Measurements from ENCODE around the gene THOC1.
A peak's percentile ranks its signal among the peaks of the same experiment; 100 is the strongest.

Gene THOC1

DNA sequence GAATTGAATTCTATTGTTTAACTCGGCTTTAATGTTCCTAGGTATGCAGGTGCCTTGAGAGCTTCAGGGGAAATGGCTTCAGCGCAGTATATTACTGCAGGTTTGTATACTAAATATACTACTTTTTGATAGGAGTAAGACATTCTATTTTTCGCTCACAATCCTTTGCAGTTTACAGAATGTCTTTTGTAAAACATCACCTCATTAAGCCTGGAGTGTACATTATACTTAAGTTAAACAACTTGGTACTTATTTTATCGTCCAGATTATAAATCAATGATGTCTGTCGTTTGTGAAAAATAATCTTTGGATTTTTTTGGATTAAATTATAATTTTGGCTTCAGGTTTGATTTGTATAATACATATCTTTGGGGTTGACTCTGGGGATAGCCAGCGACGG lies 75.0 kb downstream of the THOC1 start:
- TF ChIP-seq TEAD4 (IDR thresholded peaks at IDR 0.05) (no peak), FOXM1 (IDR thresholded peaks at IDR 0.05; ENCODE audit: borderline replicate concordance, low read depth) (no peak), YY1 (IDR thresholded peaks at IDR 0.05; ENCODE audit: low read depth) (no peak), EGR1 (IDR thresholded peaks at IDR 0.05) (no peak)
- TF ChIP-seq, protein P1, sequence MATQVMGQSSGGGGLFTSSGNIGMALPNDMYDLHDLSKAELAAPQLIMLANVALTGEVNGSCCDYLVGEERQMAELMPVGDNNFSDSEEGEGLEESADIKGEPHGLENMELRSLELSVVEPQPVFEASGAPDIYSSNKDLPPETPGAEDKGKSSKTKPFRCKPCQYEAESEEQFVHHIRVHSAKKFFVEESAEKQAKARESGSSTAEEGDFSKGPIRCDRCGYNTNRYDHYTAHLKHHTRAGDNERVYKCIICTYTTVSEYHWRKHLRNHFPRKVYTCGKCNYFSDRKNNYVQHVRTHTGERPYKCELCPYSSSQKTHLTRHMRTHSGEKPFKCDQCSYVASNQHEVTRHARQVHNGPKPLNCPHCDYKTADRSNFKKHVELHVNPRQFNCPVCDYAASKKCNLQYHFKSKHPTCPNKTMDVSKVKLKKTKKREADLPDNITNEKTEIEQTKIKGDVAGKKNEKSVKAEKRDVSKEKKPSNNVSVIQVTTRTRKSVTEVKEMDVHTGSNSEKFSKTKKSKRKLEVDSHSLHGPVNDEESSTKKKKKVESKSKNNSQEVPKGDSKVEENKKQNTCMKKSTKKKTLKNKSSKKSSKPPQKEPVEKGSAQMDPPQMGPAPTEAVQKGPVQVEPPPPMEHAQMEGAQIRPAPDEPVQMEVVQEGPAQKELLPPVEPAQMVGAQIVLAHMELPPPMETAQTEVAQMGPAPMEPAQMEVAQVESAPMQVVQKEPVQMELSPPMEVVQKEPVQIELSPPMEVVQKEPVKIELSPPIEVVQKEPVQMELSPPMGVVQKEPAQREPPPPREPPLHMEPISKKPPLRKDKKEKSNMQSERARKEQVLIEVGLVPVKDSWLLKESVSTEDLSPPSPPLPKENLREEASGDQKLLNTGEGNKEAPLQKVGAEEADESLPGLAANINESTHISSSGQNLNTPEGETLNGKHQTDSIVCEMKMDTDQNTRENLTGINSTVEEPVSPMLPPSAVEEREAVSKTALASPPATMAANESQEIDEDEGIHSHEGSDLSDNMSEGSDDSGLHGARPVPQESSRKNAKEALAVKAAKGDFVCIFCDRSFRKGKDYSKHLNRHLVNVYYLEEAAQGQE (IDR thresholded peaks at IDR 0.05; ENCODE audit: low read depth), result no peak

- TF ChIP-seq YY1 (IDR thresholded peaks at IDR 0.05; ENCODE audit: low read depth) (no peak), FOXM1 (IDR thresholded peaks at IDR 0.05; ENCODE audit: borderline replicate concordance, low read depth) (no peak), CEBPB (IDR thresholded peaks at IDR 0.05) (no peak), TEAD4 (IDR thresholded peaks at IDR 0.05) (no peak), NFIC (IDR thresholded peaks at IDR 0.05) (no peak), TCF12 (IDR thresholded peaks at IDR 0.05; ENCODE audit: low read depth) (no peak), CREB1 (IDR thresholded peaks at IDR 0.05; ENCODE audit: low read depth) (no peak), EGR1 (IDR thresholded peaks at IDR 0.05) (no peak), EP300 (IDR thresholded peaks at IDR 0.05; ENCODE audit: borderline replicate concordance) (no peak), RAD21 (IDR thresholded peaks at IDR 0.05; ENCODE audit: low read depth) (no peak), ZBTB7A (IDR thresholded peaks at IDR 0.05; ENCODE audit: low read depth) (no peak), TAF1 (IDR thresholded peaks at IDR 0.05; ENCODE audit: low read depth) (no peak)
- TF ChIP-seq, protein P2, sequence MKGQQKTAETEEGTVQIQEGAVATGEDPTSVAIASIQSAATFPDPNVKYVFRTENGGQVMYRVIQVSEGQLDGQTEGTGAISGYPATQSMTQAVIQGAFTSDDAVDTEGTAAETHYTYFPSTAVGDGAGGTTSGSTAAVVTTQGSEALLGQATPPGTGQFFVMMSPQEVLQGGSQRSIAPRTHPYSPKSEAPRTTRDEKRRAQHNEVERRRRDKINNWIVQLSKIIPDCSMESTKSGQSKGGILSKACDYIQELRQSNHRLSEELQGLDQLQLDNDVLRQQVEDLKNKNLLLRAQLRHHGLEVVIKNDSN (IDR thresholded peaks at IDR 0.05), result no peak
- TF ChIP-seq, protein P3, sequence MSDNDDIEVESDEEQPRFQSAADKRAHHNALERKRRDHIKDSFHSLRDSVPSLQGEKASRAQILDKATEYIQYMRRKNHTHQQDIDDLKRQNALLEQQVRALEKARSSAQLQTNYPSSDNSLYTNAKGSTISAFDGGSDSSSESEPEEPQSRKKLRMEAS (IDR thresholded peaks at IDR 0.05), result no peak
These were observed 76.1 kb downstream of the THOC1 start for GRCh38 chr18:191725-192124.

DNA sequence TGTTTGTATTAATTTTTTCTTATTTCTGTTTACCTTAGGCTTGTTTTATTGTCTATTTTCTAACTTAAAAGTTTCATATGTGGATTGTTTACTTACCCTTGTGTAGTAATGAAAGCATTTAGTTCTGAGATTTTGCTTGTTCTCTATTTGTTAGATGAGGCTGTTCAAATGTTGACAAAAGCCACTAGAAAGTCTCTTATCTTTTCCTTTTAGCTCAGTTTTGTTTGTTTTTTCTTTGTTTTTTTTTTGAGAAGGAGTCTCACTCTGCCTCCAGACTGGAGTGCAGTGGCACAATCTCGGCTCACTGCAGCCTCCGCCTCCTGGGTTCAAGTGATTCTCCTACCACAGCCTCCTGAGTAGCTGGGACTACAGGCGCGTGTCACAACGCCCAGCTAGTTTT lies 78.6 kb downstream of the THOC1 start:
- TF ChIP-seq, protein P2 (IDR thresholded peaks at IDR 0.05), result no peak
- TF ChIP-seq RAD21 (IDR thresholded peaks at IDR 0.05; ENCODE audit: low read depth), result no peak
- no peak for TF ChIP-seq NFIC (IDR thresholded peaks at IDR 0.05)
- no peak for TF ChIP-seq EGR1 (IDR thresholded peaks at IDR 0.05)
- TF ChIP-seq TEAD4 (IDR thresholded peaks at IDR 0.05), result no peak
- no peak for TF ChIP-seq FOXM1 (IDR thresholded peaks at IDR 0.05; ENCODE audit: borderline replicate concordance, low read depth)
- no peak for TF ChIP-seq TCF12 (IDR thresholded peaks at IDR 0.05; ENCODE audit: low read depth)
- TF ChIP-seq, protein P1 (IDR thresholded peaks at IDR 0.05; ENCODE audit: low read depth), result no peak
- TF ChIP-seq, protein P3 (IDR thresholded peaks at IDR 0.05), result no peak
- TF ChIP-seq YY1 (IDR thresholded peaks at IDR 0.05; ENCODE audit: low read depth), result no peak
- no peak for TF ChIP-seq CEBPB (IDR thresholded peaks at IDR 0.05)
- no peak for TF ChIP-seq EP300 (IDR thresholded peaks at IDR 0.05; ENCODE audit: borderline replicate concordance)

DNA sequence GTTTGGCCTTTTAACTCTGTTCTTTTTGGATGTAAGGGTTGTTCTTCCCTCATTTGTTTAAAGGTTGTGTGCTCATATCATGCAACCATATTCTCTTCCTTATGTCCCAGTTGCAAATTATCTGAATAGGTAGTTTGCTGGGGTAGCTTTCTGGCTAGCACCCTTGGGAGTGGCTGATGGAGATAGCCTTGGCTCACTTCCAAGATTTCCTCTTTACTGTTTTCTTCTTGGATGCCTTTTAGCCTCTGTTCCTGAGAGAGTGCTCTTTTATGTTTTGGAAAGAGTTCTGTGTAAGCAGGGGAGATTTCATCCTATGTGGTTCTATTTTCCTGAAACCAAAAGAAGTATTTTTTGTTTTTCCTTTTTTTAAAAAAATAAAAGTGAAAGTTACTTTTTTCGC lies 84.1 kb downstream of the THOC1 start:
- TF ChIP-seq YY1 (IDR thresholded peaks at IDR 0.05; ENCODE audit: low read depth) (no peak), NFIC (IDR thresholded peaks at IDR 0.05) (peak; percentile 40; the same call in 1 of the 2 replicates)

DNA sequence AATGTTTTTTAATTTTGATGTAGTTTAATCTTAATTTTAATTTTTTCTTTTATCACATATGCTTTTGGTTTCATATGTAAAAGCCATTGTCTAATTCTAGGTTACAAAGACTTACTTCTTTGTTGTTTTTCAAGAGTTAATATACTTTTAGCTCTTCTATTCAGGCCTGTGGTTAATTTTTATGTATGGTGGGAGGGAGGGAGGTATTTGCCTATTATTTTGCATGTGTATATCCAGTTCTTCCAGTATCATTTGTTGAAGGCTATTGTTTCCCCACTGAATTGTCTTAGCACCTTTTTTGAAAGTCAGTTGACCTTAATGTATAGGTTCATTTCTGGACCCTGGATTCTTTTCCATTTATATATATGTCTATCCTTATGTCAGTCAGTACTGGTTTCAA lies 86.1 kb downstream of the THOC1 start:
- no peak for TF ChIP-seq TAF1 (IDR thresholded peaks at IDR 0.05; ENCODE audit: low read depth)
- no peak for TF ChIP-seq RAD21 (IDR thresholded peaks at IDR 0.05; ENCODE audit: low read depth)
- no peak for TF ChIP-seq CEBPB (IDR thresholded peaks at IDR 0.05)
- no peak for TF ChIP-seq NFIC (IDR thresholded peaks at IDR 0.05)
- no peak for TF ChIP-seq ZBTB7A (IDR thresholded peaks at IDR 0.05; ENCODE audit: low read depth)
- TF ChIP-seq EP300 (IDR thresholded peaks at IDR 0.05; ENCODE audit: borderline replicate concordance), result no peak
- TF ChIP-seq TCF12 (IDR thresholded peaks at IDR 0.05; ENCODE audit: low read depth), result no peak
- TF ChIP-seq CREB1 (IDR thresholded peaks at IDR 0.05; ENCODE audit: low read depth), result no peak

DNA sequence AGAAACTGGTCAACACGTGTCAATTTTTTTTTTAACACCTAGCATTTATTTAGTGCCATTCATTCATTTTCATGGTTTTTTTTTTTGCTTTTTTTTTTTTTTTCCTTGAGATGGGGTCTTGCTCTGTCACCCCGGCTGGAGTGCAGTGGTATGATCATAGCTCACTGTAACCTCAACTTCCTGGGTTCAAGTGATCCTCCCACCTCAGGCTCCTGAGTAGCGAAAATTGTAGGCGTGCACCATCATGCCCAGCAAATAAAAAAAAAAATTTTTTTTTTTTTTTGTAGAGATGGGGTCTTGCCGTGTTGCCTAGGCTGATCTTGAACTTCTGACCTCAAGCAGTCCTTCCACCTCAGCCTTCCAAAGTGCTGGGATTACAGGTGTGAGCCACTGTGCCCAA lies 88.3 kb downstream of the THOC1 start:
- no peak for TF ChIP-seq TAF1 (IDR thresholded peaks at IDR 0.05; ENCODE audit: low read depth)
- TF ChIP-seq EP300 (IDR thresholded peaks at IDR 0.05; ENCODE audit: borderline replicate concordance), result no peak
- TF ChIP-seq FOXM1 (IDR thresholded peaks at IDR 0.05; ENCODE audit: borderline replicate concordance, low read depth), result no peak
- TF ChIP-seq CEBPB (IDR thresholded peaks at IDR 0.05), result no peak
- TF ChIP-seq RAD21 (IDR thresholded peaks at IDR 0.05; ENCODE audit: low read depth), result no peak
- no peak for TF ChIP-seq NFIC (IDR thresholded peaks at IDR 0.05)
- TF ChIP-seq YY1 (IDR thresholded peaks at IDR 0.05; ENCODE audit: low read depth), result no peak
- no peak for TF ChIP-seq ZBTB7A (IDR thresholded peaks at IDR 0.05; ENCODE audit: low read depth)
- TF ChIP-seq, protein P1 (IDR thresholded peaks at IDR 0.05; ENCODE audit: low read depth), result no peak
- no peak for TF ChIP-seq TEAD4 (IDR thresholded peaks at IDR 0.05)
- no peak for TF ChIP-seq CREB1 (IDR thresholded peaks at IDR 0.05; ENCODE audit: low read depth)
- no peak for TF ChIP-seq EGR1 (IDR thresholded peaks at IDR 0.05)
- TF ChIP-seq, protein P3 (IDR thresholded peaks at IDR 0.05), result no peak
- TF ChIP-seq TCF12 (IDR thresholded peaks at IDR 0.05; ENCODE audit: low read depth), result no peak
- TF ChIP-seq, protein P2 (IDR thresholded peaks at IDR 0.05), result no peak
